DND-41 (cell line): Measurements from ENCODE around the gene GYG2.

ENCODE experiments used
- ATAC-seq: fragments of 200-7000 bp; cut with Tn5 transposase; 3 replicates; pipeline ENCODE4 v1.9.1; 2021; ENCODE audit warnings: low read depth; ENCODE audit not compliant: insufficient read depth
- DNase-seq: peaks from one replicate; pipeline ENCODE4 v3.0.0-alpha.2; 2020
- H2AFZ ChIP-seq: 2 replicates; pipeline ENCODE4 v1.6.0; 2012; ENCODE audit warnings: low read depth, low read length
- H3K27ac ChIP-seq: 2 replicates; pipeline ENCODE4 v1.5.1; 2012; ENCODE audit warnings: low read length, inconsistent platforms
- H3K27me3 ChIP-seq: fragments of 200-600 bp; sonication (generic); 2 replicates; pipeline ENCODE4 v1.6.0; 2012; ENCODE audit warnings: low read length, mild to moderate bottlenecking, inconsistent platforms; ENCODE audit not compliant: insufficient read depth, poor library complexity
- H3K36me3 ChIP-seq: 2 replicates; pipeline ENCODE4 v1.5.1; 2012; ENCODE audit warnings: low read length, inconsistent platforms; ENCODE audit not compliant: insufficient read depth
- H3K4me1 ChIP-seq: 2 replicates; pipeline ENCODE4 v1.5.1; 2012; ENCODE audit warnings: mild to moderate bottlenecking, low read length; ENCODE audit not compliant: insufficient read depth
- H3K4me2 ChIP-seq: 2 replicates; pipeline ENCODE4 v1.6.0; 2012; ENCODE audit warnings: mild to moderate bottlenecking, moderate library complexity, low read length, inconsistent platforms; ENCODE audit not compliant: insufficient read depth
- H3K4me3 ChIP-seq, 2 experiments: fragments of 200-600 bp in 1 of 2; shearing (Covaris generic) in 1 of 2; 2 replicates each; pipeline ENCODE4 v1.5.1; 2012 to 2016; ENCODE audit warnings: inconsistent platforms in 2 of 2, low read length in 2 of 2, mild to moderate bottlenecking in 2 of 2, low read depth in 1 of 2, moderate library complexity in 1 of 2
- H3K79me2 ChIP-seq: 2 replicates; pipeline ENCODE4 v1.6.0; 2012; ENCODE audit warnings: low read length, inconsistent platforms; ENCODE audit not compliant: insufficient read depth
- H3K9ac ChIP-seq: 2 replicates; pipeline ENCODE4 v1.6.0; 2012; ENCODE audit warnings: low read depth, mild to moderate bottlenecking, inconsistent platforms, low read length, moderate library complexity
- H3K9me3 ChIP-seq: 2 replicates; pipeline ENCODE4 v1.5.1; 2012; ENCODE audit warnings: low read length, moderate library complexity, mild to moderate bottlenecking, inconsistent platforms; ENCODE audit not compliant: insufficient read depth, severe bottlenecking
- H4K20me1 ChIP-seq: 2 replicates; pipeline ENCODE4 v1.6.0; 2012; ENCODE audit warnings: low read length; ENCODE audit not compliant: insufficient read depth
- CTCF ChIP-seq: IDR thresholded peaks from 2 replicates; pipeline ENCODE4 v1.5.1; 2012; ENCODE audit warnings: borderline replicate concordance, low read length, moderate library complexity, mild to moderate bottlenecking; ENCODE audit not compliant: poor library complexity, severe bottlenecking; ENCODE audit errors: extremely low read depth
- EZH2 ChIP-seq: IDR thresholded peaks from 3 replicates; pipeline ENCODE4 v1.6.1; 2012; ENCODE audit warnings: borderline replicate concordance, low read depth, mild to moderate bottlenecking, moderate library complexity, low read length, inconsistent platforms; ENCODE audit not compliant: severe bottlenecking

Gene GYG2

GRCh38 chrX:2782171-2782570 lies 46.6 kb upstream of the GYG2 start:
- no peaks in the 10 kb centered on the region for H4K20me1 ChIP-seq
- no peaks in the 10 kb centered on the region for H3K27me3 ChIP-seq
- no peaks in the 10 kb centered on the region for H3K4me1 ChIP-seq
- ATAC-seq: no peak
- no peak overlapping the region for H3K4me2 ChIP-seq
- no peak for DNase-seq
- no peak overlapping the region for H3K27ac ChIP-seq
- H3K9ac ChIP-seq: no peak overlapping the region
- no peaks in the 10 kb centered on the region for H3K79me2 ChIP-seq
- H3K9me3 ChIP-seq: no peaks in the 10 kb centered on the region
- no peak overlapping the region for H2AFZ ChIP-seq
- no peak overlapping the region for H3K4me3 ChIP-seq
- TF ChIP-seq EZH2 (no peak), CTCF (no peak)
- no peaks in the 10 kb centered on the region for H3K36me3 ChIP-seq

- Histone ChIP-seq H3K79me2 (no peaks in the 10 kb centered on the region), H3K9ac (no peak overlapping the region), H3K36me3 (no peaks in the 10 kb centered on the region), H3K4me1 (no peaks in the 10 kb centered on the region), H3K27ac (no peak overlapping the region), H2AFZ (no peak overlapping the region), H3K4me2 (no peak overlapping the region), H4K20me1 (no peaks in the 10 kb centered on the region), H3K9me3 (no peaks in the 10 kb centered on the region), H3K4me3 (no peak overlapping the region), H3K27me3 (no peaks in the 10 kb centered on the region)
- ATAC-seq (no peak), DNase-seq (no peak)
- TF ChIP-seq CTCF (no peak), EZH2 (no peak)
These were observed 46.0 kb upstream of the GYG2 start for GRCh38 chrX:2782778-2783177.

GRCh38 chrX:2784026-2784425 lies 44.7 kb upstream of the GYG2 start:
- Histone ChIP-seq H3K79me2 (no peaks in the 10 kb centered on the region), H3K4me1 (no peaks in the 10 kb centered on the region), H3K9ac (no peak overlapping the region), H3K4me3 (no peak overlapping the region), H3K27ac (no peak overlapping the region), H3K36me3 (no peaks in the 10 kb centered on the region), H4K20me1 (no peaks in the 10 kb centered on the region), H3K9me3 (no peaks in the 10 kb centered on the region), H2AFZ (no peak overlapping the region), H3K27me3 (no peaks in the 10 kb centered on the region), H3K4me2 (no peak overlapping the region)
- TF ChIP-seq CTCF: no peak
- TF ChIP-seq EZH2: no peak
- DNase-seq (no peak), ATAC-seq (no peak)

GRCh38 chrX:2785538-2785937 lies 43.2 kb upstream of the GYG2 start:
- Histone ChIP-seq H3K4me1 (no peaks in the 10 kb centered on the region), H3K27me3 (no peaks in the 10 kb centered on the region), H3K4me3 (no peak overlapping the region), H3K36me3 (no peaks in the 10 kb centered on the region), H3K79me2 (no peaks in the 10 kb centered on the region), H3K9ac (no peak overlapping the region), H4K20me1 (no peaks in the 10 kb centered on the region), H3K27ac (no peak overlapping the region), H3K4me2 (no peak overlapping the region), H3K9me3 (no peaks in the 10 kb centered on the region), H2AFZ (no peak overlapping the region)
- TF ChIP-seq EZH2: no peak
- no peak for TF ChIP-seq CTCF
- DNase-seq (no peak), ATAC-seq (no peak)
